SU-DHL-6 (cell line): ENCODE data around the gene ANXA4.

Source experiments
- H2AFZ ChIP-seq: fragments of 200-600 bp; sonication (generic); 2 replicates; pipeline ENCODE4 v1.6.1; 2014; ENCODE audit warnings: low read depth, mild to moderate bottlenecking, moderate library complexity, mixed read lengths, antibody characterized with exemption, low read length; ENCODE audit not compliant: severe bottlenecking
- H3F3A ChIP-seq: fragments of 200-600 bp; shearing (Covaris generic); 2 replicates; pipeline ENCODE4 v1.6.0; 2016; ENCODE audit warnings: antibody characterized with exemption, mild to moderate bottlenecking; ENCODE audit not compliant: insufficient read depth
- H3K27ac ChIP-seq: fragments of 200-600 bp; sonication (generic); 2 replicates; pipeline ENCODE4 v1.5.1; 2016; ENCODE audit warnings: low read depth, mild to moderate bottlenecking, low read length, moderate library complexity, mixed read lengths
- H3K27me3 ChIP-seq: fragments of 200-600 bp; sonication (generic), shearing (Covaris generic); 2 replicates; pipeline ENCODE4 v1.6.0; 2014; ENCODE audit warnings: mild to moderate bottlenecking, low read length
- H3K36me3 ChIP-seq: fragments of 200-600 bp; sonication (generic); 2 replicates; pipeline ENCODE4 v1.6.1; 2014; ENCODE audit warnings: mild to moderate bottlenecking, low read length, mixed read lengths
- H3K4me2 ChIP-seq: fragments of 300-600, 200-600 bp; shearing (Covaris generic), sonication (generic); 2 replicates; pipeline ENCODE4 v1.6.0; 2014; ENCODE audit warnings: low read length, low read depth, mild to moderate bottlenecking; ENCODE audit not compliant: poor library complexity, severe bottlenecking
- H3K4me3 ChIP-seq: fragments of 200-600 bp; sonication (generic); 2 replicates; pipeline ENCODE4 v1.5.1; 2014; ENCODE audit warnings: antibody characterized with exemption, low read length, mild to moderate bottlenecking, mixed read lengths; ENCODE audit not compliant: insufficient read depth, poor library complexity, severe bottlenecking
- H3K79me2 ChIP-seq: fragments of 200-600 bp; sonication (generic); 2 replicates; pipeline ENCODE4 v1.6.1; 2014; ENCODE audit warnings: mild to moderate bottlenecking, low read length, moderate library complexity; ENCODE audit not compliant: insufficient read depth
- H3K9ac ChIP-seq: fragments of 200-600 bp; sonication (generic); 2 replicates; pipeline ENCODE4 v1.7.0; 2014; ENCODE audit warnings: mild to moderate bottlenecking, low read length
- H3K9me2 ChIP-seq: fragments of 200-600 bp; sonication (generic); replicated peaks from 2 replicates; pipeline ENCODE4 v1.6.1; 2014; ENCODE audit warnings: low read length; ENCODE audit not compliant: insufficient read depth
- H3K9me3 ChIP-seq: fragments of 200-600 bp; sonication (generic); 2 replicates; pipeline ENCODE4 v1.6.1; 2014; ENCODE audit warnings: low read length, mixed read lengths; ENCODE audit not compliant: insufficient read depth
- H4K20me1 ChIP-seq: fragments of 200-600 bp; sonication (generic); 2 replicates; pipeline ENCODE4 v1.6.1; 2014; ENCODE audit warnings: low read depth, mild to moderate bottlenecking, antibody characterized with exemption, low read length, moderate library complexity, mixed read lengths
- CTCF ChIP-seq: fragments of 200-600 bp; sonication (generic); IDR thresholded peaks from one replicate; pipeline ENCODE4 v1.5.1; 2017; ENCODE audit warnings: antibody characterized with exemption, mild to moderate bottlenecking, low read length, moderate library complexity; ENCODE audit not compliant: insufficient read depth, poor library complexity, severe bottlenecking
- EZH2phosphoT487 ChIP-seq: fragments of 200-600 bp; sonication (generic), shearing (Covaris generic); conservative IDR thresholded peaks from 2 replicates; pipeline ENCODE4 v1.6.1; 2018; ENCODE audit warnings: mild to moderate bottlenecking, antibody characterized with exemption, low read length, moderate library complexity, mixed read lengths

ANXA4 gene

GRCh38 chr2:69784228-69784627, 42.3 kb downstream of the ANXA4 start:
- no peak overlapping the region for H3K4me2 ChIP-seq
- TF ChIP-seq EZH2phosphoT487 (no peak), CTCF (no peak)
- H3K36me3 ChIP-seq = no peaks in the 10 kb centered on the region
- H3K79me2 ChIP-seq = no peaks in the 10 kb centered on the region
- no peak overlapping the region for H3K9ac ChIP-seq
- H2AFZ ChIP-seq = no peak overlapping the region
- no peaks in the 10 kb centered on the region for H3K27me3 ChIP-seq
- no peaks in the 10 kb centered on the region for H3K9me2 ChIP-seq
- H4K20me1 ChIP-seq = no peaks in the 10 kb centered on the region
- H3K9me3 ChIP-seq = no peaks in the 10 kb centered on the region
- no peaks in the 10 kb centered on the region for H3F3A ChIP-seq
- no peak overlapping the region for H3K4me3 ChIP-seq
- H3K27ac ChIP-seq = no peak overlapping the region

DNA sequence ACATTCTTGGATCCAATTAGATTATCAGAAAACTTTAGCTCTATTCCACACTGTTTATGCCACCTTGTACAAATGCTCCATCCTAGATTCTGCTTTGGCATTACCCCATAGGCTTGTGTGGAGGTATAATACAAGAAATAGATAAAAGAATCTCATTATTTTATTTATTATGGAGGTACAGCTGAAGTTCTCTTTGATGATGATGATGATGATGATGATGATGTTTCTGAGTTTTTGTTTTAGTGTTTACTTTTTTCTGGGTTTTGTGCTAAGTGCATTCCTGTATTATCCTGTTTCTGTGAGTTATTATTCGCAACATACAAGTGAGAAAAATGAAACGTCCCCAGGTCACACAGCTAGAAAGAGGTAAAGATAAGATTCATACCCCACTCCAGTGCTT, 43.4 kb downstream of the ANXA4 start:
- H3K9me3 ChIP-seq = no peaks in the 10 kb centered on the region
- H3K9me2 ChIP-seq = no peaks in the 10 kb centered on the region
- no peak overlapping the region for H3K4me2 ChIP-seq
- H3K4me3 ChIP-seq = no peak overlapping the region
- H3K27ac ChIP-seq = no peak overlapping the region
- no peaks in the 10 kb centered on the region for H3K36me3 ChIP-seq
- no peaks in the 10 kb centered on the region for H4K20me1 ChIP-seq
- TF ChIP-seq EZH2phosphoT487 (no peak), CTCF (no peak)
- H3F3A ChIP-seq = no peaks in the 10 kb centered on the region
- no peaks in the 10 kb centered on the region for H3K79me2 ChIP-seq
- no peak overlapping the region for H2AFZ ChIP-seq
- H3K9ac ChIP-seq = no peak overlapping the region
- no peaks in the 10 kb centered on the region for H3K27me3 ChIP-seq

- Histone ChIP-seq H3K79me2 (no peaks in the 10 kb centered on the region), H2AFZ (no peak overlapping the region), H3K9me2 (no peaks in the 10 kb centered on the region), H3K9ac (no peak overlapping the region), H3K36me3 (no peaks in the 10 kb centered on the region), H4K20me1 (no peaks in the 10 kb centered on the region), H3K4me3 (no peak overlapping the region), H3K27me3 (no peaks in the 10 kb centered on the region), H3K9me3 (no peaks in the 10 kb centered on the region), H3K27ac (no peak overlapping the region), H3K4me2 (no peak overlapping the region), H3F3A (no peaks in the 10 kb centered on the region)
- TF ChIP-seq EZH2phosphoT487 (no peak), CTCF (no peak)
Observed at GRCh38 chr2:69786052-69786560, 44.2 kb downstream of the ANXA4 start.
